K562 (cell line): ENCODE data around the gene CNR2. TPM values are rescaled to one million over a fixed set of nuclear protein-coding genes. Genes with fewer than 3 reads are reported as not detected.
A peak's percentile ranks its signal among the peaks of the same experiment; 100 is the strongest.

ENCODE experiments used
- BRD9 ChIP-seq: fragments of 450-650 bp; IDR thresholded peaks from 2 replicates; pipeline ENCODE4 v1.6.1; 2018; ENCODE audit warnings: low read depth; ENCODE audit not compliant: partially characterized antibody
- E2F3 ChIP-seq: fragments of 250-450 bp; sonication (Bioruptor Pico); IDR thresholded peaks from 2 replicates; pipeline ENCODE4 v1.4.0; 2020; ENCODE audit warnings: mild to moderate bottlenecking
- FUS ChIP-seq: fragments of 200-400 bp; formaldehyde crosslinking; optimal IDR thresholded peaks from 2 replicates; pipeline ENCODE3; 2017; ENCODE audit warnings: low read depth, low read length
- LARP7 ChIP-seq: fragments of 450-650 bp; IDR thresholded peaks from 2 replicates; pipeline ENCODE4 v1.6.1; 2016
- POLR2H ChIP-seq: IDR thresholded peaks from 2 replicates; pipeline ENCODE4 v1.6.1; 2016; ENCODE audit warnings: missing genetic modification characterization, low read depth, mild to moderate bottlenecking, control low read depth, missing compliant biosample characterization, moderate library complexity
- RBM14 ChIP-seq: fragments of 200-400 bp; formaldehyde crosslinking; IDR thresholded peaks from 2 replicates; pipeline ENCODE4 v1.6.1; 2018; ENCODE audit warnings: low read depth, mild to moderate bottlenecking, low read length, moderate library complexity, borderline replicate concordance; ENCODE audit not compliant: insufficient read depth
- SMARCA5 ChIP-seq: fragments of 450-650 bp; IDR thresholded peaks from 2 replicates; pipeline ENCODE4 v1.6.1; 2016
- SREBF1 ChIP-seq: fragments of 150-350 bp; IDR thresholded peaks from 2 replicates; pipeline ENCODE4 v1.6.1; 2014; ENCODE audit warnings: antibody characterized with exemption, low read depth, low read length, borderline replicate concordance
- STAT5A ChIP-seq: IDR thresholded peaks from 2 replicates; pipeline ENCODE4 v1.6.1; 2012; ENCODE audit warnings: low read length, inconsistent platforms, borderline replicate concordance
- ZKSCAN8 ChIP-seq: fragments of 200-800 bp; sonication (Bioruptor generic); IDR thresholded peaks from 2 replicates; pipeline ENCODE4 v1.6.1; 2016; ENCODE audit warnings: missing genetic modification characterization, missing compliant biosample characterization
- ZNF175 ChIP-seq: fragments of 200-800 bp; sonication (Bioruptor generic); IDR thresholded peaks from 2 replicates; pipeline ENCODE4 v1.6.1; 2016; ENCODE audit warnings: low read depth, mild to moderate bottlenecking, missing genetic modification characterization, missing compliant biosample characterization
- ZNF398 ChIP-seq: fragments of 250-450 bp; sonication (Bioruptor Pico); IDR thresholded peaks from 2 replicates; pipeline ENCODE4 v1.8.0; 2021; ENCODE audit warnings: moderate library complexity, mild to moderate bottlenecking, inconsistent platforms
- ZNF75A ChIP-seq: fragments of 450-650 bp; formaldehyde crosslinking; IDR thresholded peaks from 2 replicates; pipeline ENCODE4 v1.4.0; 2020; ENCODE audit warnings: mild to moderate bottlenecking
- ZNF76 ChIP-seq: fragments of 250-450 bp; sonication (Bioruptor Pico); IDR thresholded peaks from 2 replicates; pipeline ENCODE4 v1.4.0; 2020; ENCODE audit warnings: mild to moderate bottlenecking, moderate library complexity, borderline replicate concordance
- ZNF766 ChIP-seq: fragments of 200-800 bp; sonication (Bioruptor generic); conservative IDR thresholded peaks from 2 replicates; pipeline ENCODE4 v1.6.1; 2016; ENCODE audit warnings: missing genetic modification characterization, missing compliant biosample characterization
- polyA plus RNA-seq, 8 experiments: library from polyadenylated mRNA; depleted of rRNA in 4 of 8; stranded (reverse) in 5 of 8; unstranded in 3 of 8; fragments of >200 nt; fragmentation: Nextera tagmentation in 2 of 8; fragmentation: Illumina TruSeq in 1 of 8; extraction: Ambion mirVana in 2 of 8; extraction: Trizol in 1 of 8; gene quantifications; 2 replicates each; pipeline versions ENCODE4 v1.2.1 to v1.2.3, GENCODE V29; 2011 to 2014; ENCODE audit warnings: inconsistent platforms in 1 of 8, missing spikeins in 1 of 8
- total RNA-seq, 7 experiments: library from RNA; depleted of rRNA in 6 of 7; stranded (reverse); fragments of >200 nt in 6 of 7; fragmentation: Illumina TruSeq in 2 of 7; extraction: Trizol in 2 of 7; gene quantifications; 2 replicates each; pipeline versions ENCODE4 v1.2.1 to v1.2.3, GENCODE V29; 2011 to 2021; ENCODE audit warnings: low replicate concordance in 1 of 7
- TF ChIP-seq, protein P1 (sequence below): sonication (generic); formaldehyde crosslinking; IDR thresholded peaks from 2 replicates; pipeline ENCODE4 v1.8.1; 2023; ENCODE audit warnings: missing genetic modification reagents, mild to moderate bottlenecking, borderline replicate concordance

CNR2 gene
- total and polyA plus RNA-seq, 9 of the 15 experiments (the other 6 are each of a cell fraction or from before 2014, with no cell fraction given): not detected

DNA sequence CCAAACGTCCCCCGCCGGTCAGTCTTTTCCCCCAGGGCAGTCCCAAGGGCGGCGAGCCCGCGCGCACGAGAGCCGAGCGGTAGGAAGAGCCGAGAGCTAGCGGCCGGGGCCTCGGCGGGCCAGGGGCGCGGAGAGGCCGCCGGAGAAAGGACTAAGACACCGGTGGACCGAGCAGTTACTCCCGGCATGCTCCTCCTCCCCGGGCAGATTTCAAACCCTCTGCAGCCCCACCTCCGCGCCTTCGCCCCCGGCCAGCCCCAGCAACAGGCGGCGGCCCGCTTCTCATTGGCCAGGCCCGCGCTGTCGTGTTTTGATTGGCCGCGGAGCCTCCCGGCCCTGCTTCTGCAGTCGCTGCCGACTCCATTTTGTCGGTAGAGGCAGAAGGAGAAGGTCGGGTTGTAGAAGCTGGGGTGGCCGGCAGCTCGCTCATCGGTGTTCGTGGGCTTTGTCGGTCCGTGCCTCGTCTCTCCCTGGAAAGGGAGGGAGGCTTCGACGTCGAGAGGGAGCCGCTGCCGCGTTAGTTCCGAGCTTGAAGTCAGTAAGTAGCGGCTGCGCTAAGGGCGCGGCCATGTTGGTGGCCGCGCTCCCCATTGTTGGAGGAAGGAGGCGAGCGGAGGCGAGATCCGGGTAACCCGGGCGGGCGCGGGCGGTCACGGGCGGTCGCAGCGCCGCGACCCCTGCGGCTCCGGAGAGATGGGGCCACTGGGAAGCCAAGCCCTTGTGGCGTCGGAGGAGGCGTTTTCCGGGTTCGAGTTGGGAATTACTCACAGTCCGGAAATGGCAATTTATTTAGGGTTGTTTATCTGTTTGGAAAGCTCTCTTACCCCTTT, 46.5 kb upstream of the CNR2 start, which contains the start of gene PNRC2 (continued):
- TF ChIP-seq, protein P1, sequence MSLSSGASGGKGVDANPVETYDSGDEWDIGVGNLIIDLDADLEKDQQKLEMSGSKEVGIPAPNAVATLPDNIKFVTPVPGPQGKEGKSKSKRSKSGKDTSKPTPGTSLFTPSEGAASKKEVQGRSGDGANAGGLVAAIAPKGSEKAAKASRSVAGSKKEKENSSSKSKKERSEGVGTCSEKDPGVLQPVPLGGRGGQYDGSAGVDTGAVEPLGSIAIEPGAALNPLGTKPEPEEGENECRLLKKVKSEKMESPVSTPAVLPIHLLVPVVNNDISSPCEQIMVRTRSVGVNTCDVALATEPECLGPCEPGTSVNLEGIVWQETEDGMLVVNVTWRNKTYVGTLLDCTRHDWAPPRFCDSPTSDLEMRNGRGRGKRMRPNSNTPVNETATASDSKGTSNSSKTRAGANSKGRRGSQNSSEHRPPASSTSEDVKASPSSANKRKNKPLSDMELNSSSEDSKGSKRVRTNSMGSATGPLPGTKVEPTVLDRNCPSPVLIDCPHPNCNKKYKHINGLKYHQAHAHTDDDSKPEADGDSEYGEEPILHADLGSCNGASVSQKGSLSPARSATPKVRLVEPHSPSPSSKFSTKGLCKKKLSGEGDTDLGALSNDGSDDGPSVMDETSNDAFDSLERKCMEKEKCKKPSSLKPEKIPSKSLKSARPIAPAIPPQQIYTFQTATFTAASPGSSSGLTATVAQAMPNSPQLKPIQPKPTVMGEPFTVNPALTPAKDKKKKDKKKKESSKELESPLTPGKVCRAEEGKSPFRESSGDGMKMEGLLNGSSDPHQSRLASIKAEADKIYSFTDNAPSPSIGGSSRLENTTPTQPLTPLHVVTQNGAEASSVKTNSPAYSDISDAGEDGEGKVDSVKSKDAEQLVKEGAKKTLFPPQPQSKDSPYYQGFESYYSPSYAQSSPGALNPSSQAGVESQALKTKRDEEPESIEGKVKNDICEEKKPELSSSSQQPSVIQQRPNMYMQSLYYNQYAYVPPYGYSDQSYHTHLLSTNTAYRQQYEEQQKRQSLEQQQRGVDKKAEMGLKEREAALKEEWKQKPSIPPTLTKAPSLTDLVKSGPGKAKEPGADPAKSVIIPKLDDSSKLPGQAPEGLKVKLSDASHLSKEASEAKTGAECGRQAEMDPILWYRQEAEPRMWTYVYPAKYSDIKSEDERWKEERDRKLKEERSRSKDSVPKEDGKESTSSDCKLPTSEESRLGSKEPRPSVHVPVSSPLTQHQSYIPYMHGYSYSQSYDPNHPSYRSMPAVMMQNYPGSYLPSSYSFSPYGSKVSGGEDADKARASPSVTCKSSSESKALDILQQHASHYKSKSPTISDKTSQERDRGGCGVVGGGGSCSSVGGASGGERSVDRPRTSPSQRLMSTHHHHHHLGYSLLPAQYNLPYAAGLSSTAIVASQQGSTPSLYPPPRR (CRISPR knock-in tag): peak; percentile 53; the same call in 1 of the 2 replicates
- TF ChIP-seq E2F3: 0 out of 2 replicates have a peak, but pooled peaks have one; percentile 28
- peak; percentile 89 for TF ChIP-seq ZNF76 (CRISPR knock-in tag)
- TF ChIP-seq ZNF766 (CRISPR knock-in tag): peak; percentile 31; the same call in 1 of the 2 replicates
- no peak for TF ChIP-seq SREBF1
- TF ChIP-seq ZKSCAN8 (CRISPR knock-in tag): 0 out of 2 replicates have a peak, but pooled peaks have one; percentile 36
- peak; percentile 97 for TF ChIP-seq POLR2H
- TF ChIP-seq ZNF175: no peak; the same call in 1 of the 2 replicates
- TF ChIP-seq ZNF75A (CRISPR knock-in tag): no peak
- no peak for TF ChIP-seq ZNF398 (CRISPR knock-in tag)
- no peak for TF ChIP-seq LARP7
- no peak for TF ChIP-seq STAT5A
- TF ChIP-seq SMARCA5: no peak
- TF ChIP-seq FUS: peak; percentile 18
- no peak for TF ChIP-seq RBM14
- TF ChIP-seq BRD9: peak; percentile 60
